GM19467 (cell line): ENCODE measurements around the gene CHIT1.

Experiments used
- ATAC-seq: cut with Tn5 transposase; IDR thresholded peaks from one replicate; pipeline ENCODE4 v1.9.1; 2021; ENCODE audit warnings: mild to moderate bottlenecking, moderate library complexity; ENCODE audit not compliant: unreplicated experiment

CHIT1 gene

DNA sequence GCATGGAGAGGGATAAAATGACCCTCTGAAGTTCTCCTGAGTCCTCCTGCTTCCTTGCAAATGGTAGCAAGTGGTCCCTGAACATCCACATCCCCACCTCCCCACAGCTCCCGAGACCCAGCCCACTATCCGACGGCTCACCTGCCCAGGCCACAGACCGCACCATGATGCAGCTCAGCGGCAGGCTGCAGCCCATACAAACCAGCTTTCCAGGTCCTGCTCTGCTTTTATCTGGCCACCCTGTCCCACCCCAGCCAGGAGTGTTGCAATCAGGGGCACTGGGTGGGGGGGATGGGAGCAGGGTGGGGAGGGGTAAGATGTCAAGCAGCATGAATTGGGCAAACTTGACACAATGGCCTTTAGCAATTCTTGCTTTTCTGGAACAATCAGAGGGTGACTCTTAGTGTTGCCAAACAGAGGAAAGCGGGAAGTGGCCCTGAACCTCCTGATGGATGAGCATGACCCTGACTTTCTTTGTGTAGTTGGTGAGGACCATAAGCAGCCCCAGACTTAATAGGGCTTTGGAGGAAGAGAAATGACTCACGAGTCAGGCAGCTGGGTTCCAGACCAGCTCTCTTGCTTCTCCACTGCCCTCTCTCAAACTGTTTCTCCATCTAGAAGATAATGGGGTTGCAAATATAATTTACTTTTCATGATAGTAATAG lies at the start of gene CHIT1:
Gene CHIT1, minus strand, starts transcription at position 203 of the 665 bp plus-strand sequence. Its CDS starts 37 bp downstream, at position 166.
- no peak for ATAC-seq

DNA sequence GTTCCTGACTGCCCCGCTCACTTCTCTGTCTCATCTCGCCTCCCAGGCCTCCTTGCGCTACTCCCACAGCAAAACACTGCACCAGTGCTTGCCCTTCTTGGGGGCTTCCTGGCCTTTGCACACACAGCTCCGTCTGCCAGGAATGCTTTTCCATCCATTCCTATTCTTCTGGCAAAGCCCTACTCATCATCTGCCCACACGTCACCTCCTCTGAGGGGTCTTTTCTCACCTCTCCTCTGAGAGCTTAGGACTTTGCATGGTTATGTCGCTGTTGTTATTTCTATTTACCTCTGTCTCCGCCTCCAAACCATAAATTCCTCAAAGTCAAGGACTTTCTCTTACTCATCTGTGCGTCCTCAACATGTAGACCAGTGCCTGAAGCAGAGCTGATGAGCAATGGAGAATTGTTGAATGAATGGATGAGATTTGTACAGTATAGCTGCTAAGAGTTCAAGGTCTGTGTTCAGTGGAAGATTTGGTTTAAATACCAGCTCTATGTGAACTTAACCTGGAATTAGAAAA lies 49.5 kb upstream of the CHIT1 start:
- ATAC-seq = no peak

DNA sequence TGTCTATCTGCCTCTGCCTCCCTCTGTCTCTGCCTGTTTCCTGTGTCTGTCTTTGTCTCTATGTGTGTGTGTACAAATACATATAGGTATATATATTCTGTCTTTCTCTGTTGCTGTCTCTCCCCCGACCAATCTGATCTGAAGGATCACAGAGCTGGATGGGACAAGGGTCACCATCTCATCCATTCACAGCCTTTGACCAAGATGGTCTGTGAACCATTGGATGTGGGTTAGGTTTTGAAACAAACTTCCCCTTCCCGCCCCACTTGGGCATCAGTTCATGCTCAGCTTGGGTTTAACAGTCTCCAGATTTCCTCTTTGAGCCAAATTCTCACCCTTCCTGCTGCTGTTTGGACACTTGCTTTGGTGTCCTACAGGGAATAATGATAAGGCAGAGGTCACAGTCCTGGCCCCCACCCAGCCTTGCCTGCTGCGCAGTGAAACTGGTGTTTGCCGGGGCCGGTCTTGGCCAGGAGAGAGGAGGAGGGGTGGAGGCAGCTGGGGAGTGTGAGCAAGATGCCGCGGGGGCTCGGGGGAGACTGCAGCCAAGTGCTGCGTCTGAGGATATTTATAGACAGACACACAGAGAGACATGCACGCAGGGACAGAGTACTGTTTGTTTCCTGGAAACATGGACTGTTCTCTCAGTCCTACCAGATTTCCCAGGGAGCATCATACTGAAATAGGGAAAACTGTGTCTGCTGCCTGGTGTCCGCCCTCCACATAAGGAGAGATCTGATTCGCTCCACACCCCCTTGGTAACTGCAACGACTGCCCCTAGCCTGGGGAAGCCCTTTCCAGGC lies 48.8 kb upstream of the CHIT1 start:
- no peak for ATAC-seq

DNA sequence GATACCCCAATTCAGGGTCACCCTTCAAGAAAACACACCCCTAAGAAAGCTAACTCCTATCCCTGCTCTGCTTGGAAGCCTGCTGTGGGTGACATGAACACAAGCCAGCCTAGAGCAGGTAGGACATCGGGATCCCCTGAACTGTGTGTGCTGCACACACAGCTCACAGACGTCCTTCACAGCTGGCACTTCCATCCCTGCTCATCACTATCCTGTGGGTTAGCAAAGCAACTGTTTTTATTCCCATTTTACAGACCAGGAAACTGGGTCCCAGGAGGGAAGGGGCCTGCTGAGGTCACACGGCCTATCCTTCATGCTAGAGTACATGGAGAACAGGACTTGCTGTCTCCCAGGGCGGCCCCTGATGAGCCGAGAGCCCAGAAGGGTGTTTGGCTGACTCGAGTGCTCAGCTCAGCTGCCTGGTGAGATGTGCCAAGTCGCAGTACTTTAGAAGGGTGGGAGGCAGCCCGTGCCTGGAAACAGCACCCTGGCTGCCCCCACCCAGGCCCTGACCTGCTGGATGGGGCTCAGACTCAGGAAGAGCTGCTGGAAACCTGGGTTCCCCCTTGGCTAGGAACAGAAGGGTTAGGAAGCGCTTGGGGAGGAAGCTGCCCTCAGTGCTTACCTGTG lies 47.6 kb upstream of the CHIT1 start:
- no peak for ATAC-seq

DNA sequence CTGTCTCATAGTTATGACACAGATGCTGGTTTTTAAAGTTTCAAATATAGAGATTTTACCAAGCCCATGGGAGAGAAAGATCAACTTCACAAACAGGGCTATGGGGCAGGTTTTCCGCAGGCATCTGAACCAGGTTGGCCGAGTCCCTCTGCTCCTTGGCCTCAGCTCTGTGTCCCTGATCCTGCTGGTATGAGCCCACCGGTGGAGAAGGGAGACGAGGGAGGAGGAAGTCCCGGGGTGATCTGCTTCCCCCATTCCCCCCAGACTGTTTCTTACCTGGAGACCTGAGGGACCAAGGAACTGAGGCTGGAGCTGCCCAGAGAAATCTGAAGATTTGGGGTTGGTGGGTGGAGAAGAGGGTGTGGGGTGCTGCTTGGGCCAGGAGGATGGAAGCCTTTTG lies 46.9 kb upstream of the CHIT1 start:
- no peak for ATAC-seq

DNA sequence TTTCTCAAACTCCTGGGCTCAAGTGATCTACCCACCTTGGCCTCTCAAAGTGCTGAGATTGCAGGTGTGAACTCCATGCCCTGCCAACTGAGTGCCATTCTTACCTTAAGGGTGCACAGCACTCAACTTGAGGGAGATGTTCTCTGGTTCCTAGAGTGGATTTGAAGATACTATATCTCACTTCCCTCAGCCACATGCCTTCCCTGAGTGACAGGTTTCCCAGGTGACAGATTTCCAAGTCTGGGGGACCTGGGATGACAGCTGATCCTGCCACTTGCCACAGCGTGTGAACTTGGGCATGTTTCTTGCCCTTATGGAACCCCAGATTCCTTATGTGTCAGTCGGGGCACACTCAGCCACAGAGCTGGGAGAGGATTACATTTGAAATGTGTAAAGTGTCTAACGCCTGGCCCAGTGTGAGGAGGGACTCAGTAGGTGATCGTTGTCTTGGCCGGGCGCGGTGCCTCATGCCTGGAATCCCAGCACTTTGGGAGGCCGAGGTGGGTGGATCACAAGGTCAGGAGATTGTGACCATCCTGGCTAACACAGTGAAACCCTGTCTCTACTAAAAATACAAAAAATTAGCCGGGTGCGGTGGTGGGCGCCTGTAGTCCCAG lies 46.3 kb upstream of the CHIT1 start:
- ATAC-seq = no peak

DNA sequence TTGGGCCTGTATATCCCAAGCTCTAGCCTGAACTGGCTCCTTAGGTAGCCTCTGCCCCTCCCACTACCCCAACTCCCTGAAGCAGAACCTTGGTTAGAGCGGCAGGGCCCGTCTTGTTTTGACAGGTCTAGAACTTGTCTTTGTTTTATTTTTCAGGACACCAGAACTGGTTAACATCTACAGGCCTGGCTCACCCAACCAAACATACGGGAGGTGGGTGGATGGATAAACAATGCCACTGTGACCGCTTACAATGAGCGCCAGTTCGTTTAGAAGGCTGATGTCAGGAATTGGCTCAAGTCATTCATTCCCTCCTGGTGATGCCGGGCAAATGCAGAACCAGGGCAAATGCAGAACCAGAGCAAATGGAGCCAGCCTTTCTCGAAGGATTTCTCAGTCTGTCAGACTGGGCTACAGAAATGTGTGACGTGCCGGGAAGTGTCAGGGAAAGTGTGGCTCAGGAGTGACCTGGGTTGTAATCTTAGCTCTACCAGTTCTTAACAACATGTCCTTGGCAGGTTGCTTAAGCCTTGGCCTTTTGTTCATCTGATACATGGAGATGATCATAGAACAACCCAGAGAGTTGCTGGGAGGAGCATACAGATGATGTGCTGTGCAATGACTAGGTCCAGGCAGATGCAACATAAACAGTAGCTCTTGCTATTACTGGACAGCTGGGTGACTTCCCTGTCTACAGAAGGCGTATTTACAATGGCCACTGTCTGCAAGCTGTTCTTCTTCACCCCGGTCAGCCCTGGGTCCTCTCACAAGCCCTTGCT lies 45.3 kb upstream of the CHIT1 start:
- ATAC-seq = no peak

DNA sequence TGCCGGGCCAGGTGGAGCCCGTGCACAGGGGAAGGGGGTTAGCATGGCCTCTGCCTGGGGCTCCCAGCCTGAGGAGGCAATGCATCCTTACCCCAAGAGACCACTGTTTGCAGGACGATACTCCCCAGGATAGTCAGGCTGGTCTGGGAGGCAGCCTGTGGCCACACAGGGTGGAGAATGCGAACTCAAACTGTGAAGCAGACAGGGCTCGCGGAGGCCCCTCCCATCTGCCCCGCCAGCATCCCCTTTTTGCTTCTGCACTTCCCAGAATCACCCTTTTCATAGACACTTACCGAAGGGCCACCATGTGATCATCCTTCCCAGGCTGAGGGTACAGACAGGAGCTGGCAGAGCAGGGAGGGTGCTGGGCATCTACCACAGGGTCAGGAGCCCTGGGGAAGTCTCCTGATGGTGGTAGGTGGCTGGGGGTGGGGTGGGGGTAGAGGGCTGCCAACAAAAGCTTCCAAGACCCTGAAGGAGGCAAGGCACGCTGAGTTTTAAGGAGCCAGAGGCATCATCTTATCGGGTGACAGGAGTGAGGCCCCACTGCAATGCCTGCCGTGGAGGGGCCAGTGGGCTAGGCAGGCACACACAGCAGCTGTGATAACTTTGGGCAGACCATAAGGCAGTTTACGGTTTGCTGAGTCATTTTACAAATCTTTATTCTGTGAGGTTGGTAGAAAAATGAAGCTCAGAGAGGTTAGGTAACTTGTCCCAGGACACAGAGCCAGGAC lies 44.6 kb upstream of the CHIT1 start:
- ATAC-seq = no peak

DNA sequence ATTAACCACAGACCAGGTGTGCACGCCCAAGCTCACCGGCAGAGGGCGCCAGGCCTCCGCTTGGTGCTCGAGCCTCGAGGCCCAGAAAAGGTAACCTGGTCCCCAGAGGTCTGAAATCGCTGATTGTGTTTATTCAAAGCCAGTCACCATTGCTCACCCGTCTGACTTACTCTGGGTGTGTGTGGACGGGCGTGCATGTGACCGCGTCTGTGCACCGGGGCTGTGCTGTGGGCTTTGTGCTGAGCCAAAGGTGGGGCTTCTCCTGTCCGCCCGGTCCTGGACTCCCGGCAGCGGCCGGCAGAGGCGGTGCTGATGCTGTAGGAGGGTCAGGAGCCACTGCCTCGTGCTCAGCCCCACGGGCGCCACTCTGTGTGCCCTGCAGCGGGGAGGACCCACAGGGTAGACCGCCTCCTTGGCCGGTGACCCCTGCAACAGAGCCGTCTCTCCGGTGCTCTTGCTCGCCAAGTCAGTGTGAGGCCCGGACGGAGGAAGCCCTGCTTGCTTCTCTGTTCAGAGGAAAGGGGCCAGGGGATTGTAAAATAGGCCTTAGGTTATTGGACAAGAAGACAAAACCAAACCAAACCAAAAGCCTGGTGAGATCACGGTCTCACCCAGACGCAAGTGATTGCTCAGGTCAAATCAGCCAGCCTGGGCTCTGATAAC lies 43.9 kb upstream of the CHIT1 start:
- ATAC-seq = peak; percentile 45

DNA sequence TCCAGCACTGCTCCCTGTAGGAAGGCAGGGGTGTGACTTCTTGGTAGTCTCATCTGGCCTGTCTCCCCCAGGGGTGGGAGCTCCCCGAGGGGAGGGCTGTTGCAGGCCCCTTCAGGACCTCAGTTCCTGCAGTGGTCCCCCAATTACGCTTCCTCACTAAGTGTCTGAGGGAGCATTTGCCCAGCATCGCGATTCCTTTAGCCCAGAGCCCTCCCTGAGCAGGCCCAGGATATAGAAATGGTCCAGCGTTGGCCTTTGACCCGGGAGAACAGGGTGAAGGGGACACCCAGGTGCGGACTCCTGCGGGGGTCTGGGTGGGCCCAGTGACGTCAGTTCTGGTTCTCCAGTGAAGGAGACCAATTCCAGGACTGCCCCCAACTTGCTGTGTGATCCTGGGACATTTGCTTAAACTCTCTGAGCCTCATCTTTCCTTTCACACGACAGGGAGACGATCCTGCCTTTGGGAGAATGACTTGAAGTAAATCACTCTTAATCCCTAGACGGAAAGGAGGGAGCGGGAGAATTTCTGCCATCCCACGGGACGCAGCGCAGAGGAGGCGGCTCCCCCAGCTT lies 43.2 kb upstream of the CHIT1 start:
- ATAC-seq = no peak

DNA sequence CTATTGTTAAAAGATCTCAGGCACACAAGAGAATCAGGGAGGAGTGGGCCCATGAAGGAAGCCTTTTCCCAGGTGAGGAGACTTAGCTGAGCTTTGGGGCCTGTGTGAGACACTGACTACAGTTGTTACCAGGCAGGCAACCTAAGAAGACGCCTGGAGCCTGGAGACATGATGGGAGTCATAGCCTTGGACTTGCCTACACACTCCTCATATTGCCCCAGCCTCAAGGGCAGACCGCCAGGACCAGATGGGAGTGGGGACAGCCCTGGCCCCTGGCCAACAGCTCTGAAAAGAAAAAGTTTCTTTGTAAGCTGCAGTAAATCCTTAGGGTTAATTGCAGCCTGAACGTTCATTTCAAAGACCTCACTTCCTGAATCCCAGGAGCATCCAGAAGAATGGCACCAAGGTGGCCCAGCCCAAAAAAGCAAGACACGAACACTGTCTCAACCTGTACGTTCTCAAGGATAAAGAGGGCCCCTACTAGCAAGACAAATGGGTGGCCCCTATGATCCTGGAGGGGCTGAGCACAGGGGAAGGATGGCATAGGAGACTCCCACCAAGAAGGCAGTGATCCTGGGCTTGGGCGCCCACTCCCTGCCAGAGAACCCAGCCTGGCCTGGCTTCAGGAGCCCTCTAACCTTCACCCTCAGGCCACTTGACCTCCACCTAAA lies 42.6 kb upstream of the CHIT1 start:
- ATAC-seq = no peak

DNA sequence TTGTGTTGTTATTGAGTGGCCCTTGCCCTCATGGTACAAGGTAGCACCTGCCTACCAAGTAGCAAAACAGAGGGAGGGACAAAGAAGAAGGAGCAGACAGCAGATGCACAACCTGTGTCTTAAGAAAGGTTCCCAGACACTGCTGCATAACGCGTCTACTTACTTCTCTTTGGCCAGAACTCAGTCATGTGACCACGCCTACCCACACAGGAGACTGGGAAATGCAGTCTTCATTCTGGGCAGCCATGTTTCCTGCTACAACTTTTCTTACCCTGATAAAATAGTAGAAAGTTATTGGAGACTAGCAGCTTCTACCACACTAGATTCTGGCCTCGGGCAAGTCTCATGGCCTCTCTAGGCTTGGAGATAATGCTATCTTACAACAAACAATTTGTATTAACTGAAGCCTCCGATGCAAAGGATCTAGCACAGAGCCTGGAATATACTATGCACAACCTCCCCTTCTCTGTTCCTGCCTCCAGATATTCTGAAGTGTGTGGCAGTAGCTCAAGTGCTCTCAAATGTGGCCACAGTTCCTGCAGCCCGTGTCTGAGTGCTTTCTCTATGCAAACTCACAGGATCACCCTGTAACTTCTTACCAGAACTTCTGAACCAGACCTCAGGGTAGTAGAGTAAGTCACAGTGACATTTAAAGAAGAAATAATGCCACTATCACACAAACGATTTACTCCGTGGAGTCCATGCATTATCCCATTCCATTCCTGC lies 41.7 kb upstream of the CHIT1 start:
- ATAC-seq = no peak

DNA sequence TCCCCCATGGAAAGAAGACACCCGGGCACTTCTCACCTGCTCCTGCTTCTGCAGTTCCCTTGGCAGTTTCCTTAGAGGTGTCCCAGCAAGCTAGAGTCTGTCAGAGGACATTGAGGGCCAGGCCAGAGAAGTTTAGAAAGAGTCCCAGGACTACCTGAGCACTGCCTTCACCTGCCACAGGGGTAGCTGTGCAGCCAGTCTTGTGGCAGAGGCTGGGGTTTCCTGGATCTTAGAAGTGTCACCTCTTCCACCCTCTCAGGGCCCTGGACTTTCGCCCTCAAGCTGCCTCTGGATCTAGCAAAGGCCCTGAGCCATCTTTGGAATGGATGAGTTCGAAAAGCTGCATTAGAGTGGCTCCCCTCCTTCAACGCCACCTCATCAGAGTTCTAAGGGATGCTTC lies 41.0 kb upstream of the CHIT1 start:
- no peak for ATAC-seq

DNA sequence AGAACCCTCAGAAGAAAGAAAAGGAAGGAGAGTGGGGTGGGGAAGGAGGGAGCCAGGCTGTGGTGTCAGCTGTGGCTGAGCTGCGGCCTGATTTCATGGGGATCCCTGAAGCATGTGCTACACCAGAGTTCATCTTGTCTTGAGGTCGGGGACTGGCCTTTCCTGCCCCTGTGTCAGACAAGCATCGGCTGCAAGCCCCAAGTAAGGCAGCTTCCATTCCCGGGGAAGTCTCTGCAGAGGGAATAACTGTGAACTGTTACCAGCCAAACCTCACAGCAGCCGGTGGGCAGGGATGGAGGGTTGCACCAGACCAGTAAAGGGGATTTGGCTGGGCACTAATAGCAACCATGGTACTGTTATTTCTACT lies 40.2 kb upstream of the CHIT1 start:
- ATAC-seq = no peak

DNA sequence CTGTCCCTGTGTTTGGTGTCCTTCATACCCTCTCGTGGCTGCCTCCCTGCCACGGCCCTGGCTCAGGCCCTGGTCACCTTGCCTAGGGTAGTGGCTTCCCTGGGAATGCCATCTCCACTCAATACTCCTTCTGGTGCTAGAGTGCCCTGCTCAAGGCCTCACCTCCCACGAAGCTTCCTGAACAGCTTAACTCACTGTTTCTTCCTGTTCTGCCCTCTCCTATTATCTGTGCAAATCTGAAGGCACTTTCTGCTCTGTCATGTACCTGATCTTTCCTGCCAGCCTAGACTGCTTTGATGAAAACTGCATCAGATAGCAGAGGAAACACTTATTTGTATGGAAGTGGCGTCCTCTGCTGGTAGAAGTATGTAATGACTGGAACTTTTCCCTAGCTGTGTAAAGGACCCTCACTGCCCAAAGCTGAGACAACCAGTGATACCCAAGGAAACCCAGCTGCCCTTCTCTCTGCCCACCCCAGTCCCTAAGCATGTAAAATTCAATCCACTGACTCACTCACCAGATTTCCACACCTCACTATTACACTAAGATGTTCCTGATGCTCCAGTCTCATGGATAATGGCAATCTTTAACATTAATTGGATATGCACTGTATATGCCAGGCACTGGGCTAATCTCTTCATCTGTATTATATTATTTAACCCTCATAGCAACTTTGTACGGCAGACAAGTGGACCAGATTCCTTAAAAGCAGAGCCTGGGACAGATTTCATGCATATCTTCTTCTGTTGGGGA lies 39.6 kb upstream of the CHIT1 start:
- no peak for ATAC-seq

DNA sequence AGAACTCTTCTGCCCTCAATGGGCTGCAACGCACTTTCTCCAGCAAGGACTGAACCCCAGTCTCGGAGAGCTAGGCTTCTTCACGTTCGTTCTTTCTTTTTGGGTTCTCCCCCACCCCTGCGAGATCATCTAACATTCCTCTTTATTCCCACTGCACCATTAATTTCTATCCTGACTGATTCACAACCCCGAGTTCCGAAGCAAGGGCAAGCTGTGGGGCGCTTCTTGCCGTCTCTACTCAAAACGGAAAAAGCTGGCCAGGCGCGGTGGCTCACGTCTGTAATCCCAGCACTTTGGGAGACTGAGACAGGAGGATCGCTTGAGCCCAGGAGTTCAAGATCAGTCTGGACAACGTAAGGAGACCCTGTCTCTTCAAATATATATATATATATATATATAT lies 38.4 kb upstream of the CHIT1 start:
- no peak for ATAC-seq

DNA sequence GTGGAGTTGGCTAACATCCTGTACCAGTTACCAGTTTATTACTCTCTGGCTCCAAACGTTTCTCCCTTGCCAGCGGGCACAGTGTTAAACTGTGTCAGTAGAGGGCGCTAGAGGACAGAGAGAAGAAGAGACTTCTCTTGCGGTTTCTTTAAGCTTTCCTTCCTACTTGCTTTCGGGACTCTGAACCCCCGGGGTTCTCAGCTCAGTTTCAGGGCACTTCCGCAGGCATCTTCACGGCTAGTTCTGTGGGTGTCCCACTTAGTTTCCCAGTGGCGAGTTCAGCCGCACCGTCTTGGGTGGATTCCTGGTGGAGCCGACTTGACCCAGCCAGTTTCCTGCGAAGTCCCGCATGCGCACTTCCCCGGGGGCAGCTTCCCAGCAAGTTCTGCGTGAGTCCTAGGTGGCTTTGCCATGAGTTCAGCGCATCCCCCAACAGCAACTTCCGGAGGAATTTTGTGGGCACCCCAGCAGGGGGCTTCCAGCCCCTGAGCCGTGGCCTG lies 37.9 kb upstream of the CHIT1 start:
- ATAC-seq = peak; percentile 56
